HCT116 (cell line): ENCODE data around the gene DNAAF1.

Experiments used
- CEBPB ChIP-seq: IDR thresholded peaks from 2 replicates; pipeline ENCODE4 v1.6.1; 2012; ENCODE audit warnings: low read depth
- CTCF ChIP-seq, 3 experiments: fragments of 200-600 bp in 1 of 3; sonication (generic) in 1 of 3; IDR thresholded peaks in 2 of 3; conservative IDR thresholded peaks in 1 of 3; 2 replicates each; pipeline ENCODE4 v1.5.1; 2012 to 2017; ENCODE audit warnings: low read depth in 2 of 3, low read length in 2 of 3, antibody characterized with exemption in 1 of 3, borderline replicate concordance in 1 of 3, control low read depth in 1 of 3, mild to moderate bottlenecking in 1 of 3, mixed read lengths in 1 of 3, mixed run types in 1 of 3, moderate library complexity in 1 of 3; ENCODE audit not compliant: insufficient read depth in 1 of 3
- EZH2phosphoT487 ChIP-seq: fragments of 200-600 bp; IDR thresholded peaks from 2 replicates; pipeline ENCODE4 v1.6.1; 2018; ENCODE audit warnings: antibody characterized with exemption, borderline replicate concordance
- JUND ChIP-seq: IDR thresholded peaks from 2 replicates; pipeline ENCODE4 v1.6.1; 2012
- POLR2A ChIP-seq: IDR thresholded peaks from 2 replicates; pipeline ENCODE4 v1.7.0; 2011; ENCODE audit warnings: borderline replicate concordance; ENCODE audit not compliant: insufficient read depth, insufficient read length; ENCODE audit errors: extremely low read depth
- POLR2AphosphoS5 ChIP-seq: IDR thresholded peaks from 2 replicates; pipeline ENCODE4 v1.6.1; 2011; ENCODE audit warnings: mild to moderate bottlenecking, low read depth, low read length, moderate library complexity
- SIN3A ChIP-seq: IDR thresholded peaks from 2 replicates; pipeline ENCODE4 v1.6.1; 2012; ENCODE audit warnings: low read depth
- SRF ChIP-seq: IDR thresholded peaks from 2 replicates; pipeline ENCODE4 v1.6.1; 2012; ENCODE audit warnings: low read depth
- YY1 ChIP-seq: IDR thresholded peaks from 2 replicates; pipeline ENCODE4 v1.6.1; 2011; ENCODE audit warnings: low read length, low read depth, moderate library complexity, mild to moderate bottlenecking; ENCODE audit not compliant: insufficient replicate concordance; ENCODE audit errors: extremely low read depth
- ZFX ChIP-seq: fragments of 450-650 bp; IDR thresholded peaks from 2 replicates; pipeline ENCODE4 v1.6.1; 2017
- TF ChIP-seq, protein P1 (sequence below): IDR thresholded peaks from 2 replicates; pipeline ENCODE4 v1.6.1; 2012

- TF ChIP-seq CTCF (IDR thresholded peaks at IDR 0.05 in 2 of 3, conservative IDR thresholded peaks at IDR 0.05 in 1 of 3; ENCODE audit: borderline replicate concordance in 1 of 3, insufficient read depth in 1 of 3, low read depth in 2 of 3, low read length in 2 of 3): no peak
- no peak for TF ChIP-seq JUND
- TF ChIP-seq SIN3A: peak; percentile 94
- TF ChIP-seq CEBPB: no peak
- peak; percentile 80 for TF ChIP-seq ZFX
- TF ChIP-seq YY1: peak; percentile 58
- peak; percentile 93 for TF ChIP-seq POLR2AphosphoS5
- TF ChIP-seq, protein P1, sequence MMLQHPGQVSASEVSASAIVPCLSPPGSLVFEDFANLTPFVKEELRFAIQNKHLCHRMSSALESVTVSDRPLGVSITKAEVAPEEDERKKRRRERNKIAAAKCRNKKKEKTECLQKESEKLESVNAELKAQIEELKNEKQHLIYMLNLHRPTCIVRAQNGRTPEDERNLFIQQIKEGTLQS: no peak
- peak; percentile 73 for TF ChIP-seq POLR2A
- TF ChIP-seq SRF: no peak; the same call in 1 of the 2 replicates
- no peak for TF ChIP-seq EZH2phosphoT487
Observed at GRCh38 chr16:84116720-84117493, 28.2 kb upstream of the DNAAF1 start, which contains the start of gene MBTPS1.
